Measurements from ENCODE around the gene FAF1. TPM values are rescaled to one million over a fixed set of nuclear protein-coding genes. Genes with fewer than 3 reads are reported as not detected.

Gene FAF1
- total RNA-seq, 4 donors from 2014 or later = 36.9 to 77.6 (median 48.3) TPM

- no peak overlapping the region for H3K27ac ChIP-seq
These were observed 137.9 kb downstream of the FAF1 start for GRCh38 chr1:50822035-50822776.

GRCh38 chr1:50820545-50820944, 139.5 kb downstream of the FAF1 start:
- H3K9me3 ChIP-seq = no peaks in the 10 kb centered on the region
- H3K4me3 ChIP-seq = no peak overlapping the region
- H3K27ac ChIP-seq = no peak overlapping the region
- TF ChIP-seq POLR2A (IDR thresholded peaks at IDR 0.05) (no peak), CTCF (IDR thresholded peaks at IDR 0.05) (no peak)
- H3K27me3 ChIP-seq = no peaks in the 10 kb centered on the region
- DNase-seq = no peak
- H3K4me1 ChIP-seq = no peaks in the 10 kb centered on the region
- H3K36me3 ChIP-seq = no peaks in the 10 kb centered on the region

More at GRCh38 chr1:50822035-50822776, 137.9 kb downstream of the FAF1 start:
- H3K4me1 ChIP-seq = no peaks in the 10 kb centered on the region
- no peaks in the 10 kb centered on the region for H3K9me3 ChIP-seq
- TF ChIP-seq POLR2A (IDR thresholded peaks at IDR 0.05) (no peak), CTCF (IDR thresholded peaks at IDR 0.05) (no peak)
- H3K36me3 ChIP-seq = no peaks in the 10 kb centered on the region
- no peak overlapping the region for H3K4me3 ChIP-seq
- H3K27me3 ChIP-seq = no peaks in the 10 kb centered on the region
- no peak for DNase-seq

- no peak overlapping the region for H3K4me3 ChIP-seq
- no peaks in the 10 kb centered on the region for H3K4me1 ChIP-seq
- no peak for DNase-seq
- TF ChIP-seq POLR2A (IDR thresholded peaks at IDR 0.05) = no peak
- no peak for TF ChIP-seq CTCF (IDR thresholded peaks at IDR 0.05)
- no peak overlapping the region for H3K27ac ChIP-seq
- no peaks in the 10 kb centered on the region for H3K27me3 ChIP-seq
- no peaks in the 10 kb centered on the region for H3K36me3 ChIP-seq
- peaks cover 0 to 4% (median 2%) of the 10 kb centered on the region in 4 donors for H3K9me3 ChIP-seq
These were observed 147.7 kb downstream of the FAF1 start for GRCh38 chr1:50812346-50812745.

- no peak overlapping the region for H3K27ac ChIP-seq
- H3K4me1 ChIP-seq = no peaks in the 10 kb centered on the region
- TF ChIP-seq POLR2A (IDR thresholded peaks at IDR 0.05) (no peak), CTCF (IDR thresholded peaks at IDR 0.05) (no peak)
- no peak overlapping the region for H3K4me3 ChIP-seq
- DNase-seq = no peak
- no peaks in the 10 kb centered on the region for H3K27me3 ChIP-seq
- no peaks in the 10 kb centered on the region for H3K36me3 ChIP-seq
- peaks cover 0 to 4% (median 2%) of the 10 kb centered on the region in 4 donors for H3K9me3 ChIP-seq
These were observed 151.8 kb downstream of the FAF1 start for GRCh38 chr1:50808296-50808695.

GRCh38 chr1:50796272-50796671, 163.8 kb downstream of the FAF1 start:
- H3K4me1 ChIP-seq = no peaks in the 10 kb centered on the region
- no peak for DNase-seq
- TF ChIP-seq POLR2A (IDR thresholded peaks at IDR 0.05) (no peak), CTCF (IDR thresholded peaks at IDR 0.05) (no peak)

More at GRCh38 chr1:50796272-50796671, 163.8 kb downstream of the FAF1 start:
- H3K36me3 ChIP-seq = no peaks in the 10 kb centered on the region
- H3K9me3 ChIP-seq = no peaks in the 10 kb centered on the region
- H3K27me3 ChIP-seq = no peaks in the 10 kb centered on the region
- no peak overlapping the region for H3K27ac ChIP-seq
- no peak overlapping the region for H3K4me3 ChIP-seq
